ENCODE results near the gene MARCHF5. TPM values are rescaled to one million over a fixed set of nuclear protein-coding genes. Genes with fewer than 3 reads are reported as not detected.

MARCHF5 gene
- total and polyA plus RNA-seq, 4 donors, result 9.7 to 18.4 (median 16.5) TPM

- Histone ChIP-seq H3K9ac (ENCODE audit: low read depth in 1 of 2, low read length in 2 of 2) (no peak overlapping the region), H3K4me1 (ENCODE audit: control insufficient read depth in 4 of 4, insufficient read depth in 4 of 4, low read length in 3 of 4) (no peaks in the 10 kb centered on the region), H3K27ac (ENCODE audit: low read depth in 1 of 2, low read length in 2 of 2) (no peak overlapping the region), H3K4me3 (ENCODE audit: low read depth in 1 of 3, low read length in 3 of 3) (no peak overlapping the region), H3K27me3 (ENCODE audit: control insufficient read depth in 4 of 4, insufficient read depth in 4 of 4, low read length in 3 of 4) (no peaks in the 10 kb centered on the region), H3K9me3 (ENCODE audit: control insufficient read depth in 4 of 4, low read length in 3 of 4) (no peaks in the 10 kb centered on the region), H3K36me3 (ENCODE audit: control insufficient read depth in 4 of 4, insufficient read depth in 3 of 4, low read depth in 1 of 4, low read length in 3 of 4) (no peaks in the 10 kb centered on the region)
- no peak for DNase-seq (ENCODE audit: low spot score)
- TF ChIP-seq, protein P1, sequence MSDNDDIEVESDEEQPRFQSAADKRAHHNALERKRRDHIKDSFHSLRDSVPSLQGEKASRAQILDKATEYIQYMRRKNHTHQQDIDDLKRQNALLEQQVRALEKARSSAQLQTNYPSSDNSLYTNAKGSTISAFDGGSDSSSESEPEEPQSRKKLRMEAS (IDR thresholded peaks at IDR 0.05), result no peak
- TF ChIP-seq SP1 (IDR thresholded peaks at IDR 0.05) (no peak), JUND (IDR thresholded peaks at IDR 0.05) (no peak), ZBTB33 (IDR thresholded peaks at IDR 0.05) (no peak), HNF4G (IDR thresholded peaks at IDR 0.05) (no peak), YY1 (IDR thresholded peaks at IDR 0.05) (no peak), FOXA1 (IDR thresholded peaks at IDR 0.05) (no peak), FOXA2 (IDR thresholded peaks at IDR 0.05) (no peak), TAF1 (conservative IDR thresholded peaks at IDR 0.05) (no peak), EGR1 (IDR thresholded peaks at IDR 0.05; ENCODE audit: low read depth in 2 of 2) (no peak)
- TF ChIP-seq, protein P2, sequence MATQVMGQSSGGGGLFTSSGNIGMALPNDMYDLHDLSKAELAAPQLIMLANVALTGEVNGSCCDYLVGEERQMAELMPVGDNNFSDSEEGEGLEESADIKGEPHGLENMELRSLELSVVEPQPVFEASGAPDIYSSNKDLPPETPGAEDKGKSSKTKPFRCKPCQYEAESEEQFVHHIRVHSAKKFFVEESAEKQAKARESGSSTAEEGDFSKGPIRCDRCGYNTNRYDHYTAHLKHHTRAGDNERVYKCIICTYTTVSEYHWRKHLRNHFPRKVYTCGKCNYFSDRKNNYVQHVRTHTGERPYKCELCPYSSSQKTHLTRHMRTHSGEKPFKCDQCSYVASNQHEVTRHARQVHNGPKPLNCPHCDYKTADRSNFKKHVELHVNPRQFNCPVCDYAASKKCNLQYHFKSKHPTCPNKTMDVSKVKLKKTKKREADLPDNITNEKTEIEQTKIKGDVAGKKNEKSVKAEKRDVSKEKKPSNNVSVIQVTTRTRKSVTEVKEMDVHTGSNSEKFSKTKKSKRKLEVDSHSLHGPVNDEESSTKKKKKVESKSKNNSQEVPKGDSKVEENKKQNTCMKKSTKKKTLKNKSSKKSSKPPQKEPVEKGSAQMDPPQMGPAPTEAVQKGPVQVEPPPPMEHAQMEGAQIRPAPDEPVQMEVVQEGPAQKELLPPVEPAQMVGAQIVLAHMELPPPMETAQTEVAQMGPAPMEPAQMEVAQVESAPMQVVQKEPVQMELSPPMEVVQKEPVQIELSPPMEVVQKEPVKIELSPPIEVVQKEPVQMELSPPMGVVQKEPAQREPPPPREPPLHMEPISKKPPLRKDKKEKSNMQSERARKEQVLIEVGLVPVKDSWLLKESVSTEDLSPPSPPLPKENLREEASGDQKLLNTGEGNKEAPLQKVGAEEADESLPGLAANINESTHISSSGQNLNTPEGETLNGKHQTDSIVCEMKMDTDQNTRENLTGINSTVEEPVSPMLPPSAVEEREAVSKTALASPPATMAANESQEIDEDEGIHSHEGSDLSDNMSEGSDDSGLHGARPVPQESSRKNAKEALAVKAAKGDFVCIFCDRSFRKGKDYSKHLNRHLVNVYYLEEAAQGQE (IDR thresholded peaks at IDR 0.05), result no peak
- WGBS, result 55% methylated on average over 7 of the region's 7 CpGs
Measured at GRCh38 chr10:92381543-92381954, 90.6 kb downstream of the MARCHF5 start.

DNA sequence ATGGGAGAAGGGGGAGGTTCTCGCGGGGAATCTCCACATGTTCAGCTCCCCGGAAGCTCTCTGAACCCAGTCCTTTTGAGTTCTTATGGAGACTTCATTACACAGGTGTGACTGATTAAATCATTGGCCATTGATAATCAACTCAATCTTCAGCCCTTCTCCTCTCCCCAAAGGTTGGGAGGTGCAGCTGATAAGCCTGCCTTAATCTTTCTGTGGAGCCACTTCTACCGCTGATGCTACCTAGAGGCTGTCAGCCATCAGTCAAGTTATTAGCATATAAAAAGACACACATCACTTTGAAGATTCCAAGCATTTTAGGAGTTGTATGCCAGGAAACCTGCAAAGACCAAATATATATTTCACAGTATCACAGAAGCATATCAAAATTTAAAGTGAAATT is 91.7 kb downstream of the MARCHF5 start:
- no peaks in the 10 kb centered on the region for H3K4me1 ChIP-seq (ENCODE audit: control insufficient read depth in 4 of 4, insufficient read depth in 4 of 4, low read length in 3 of 4)
- H3K9ac ChIP-seq (ENCODE audit: low read depth in 1 of 2, low read length in 2 of 2), result no peak overlapping the region
- no peak overlapping the region for H3K4me3 ChIP-seq (ENCODE audit: low read depth in 1 of 3, low read length in 3 of 3)
- DNase-seq (ENCODE audit: low spot score), result no peak
- no peak overlapping the region for H3K27ac ChIP-seq (ENCODE audit: low read depth in 1 of 2, low read length in 2 of 2)
- H3K36me3 ChIP-seq (ENCODE audit: control insufficient read depth in 4 of 4, insufficient read depth in 3 of 4, low read depth in 1 of 4, low read length in 3 of 4), result no peaks in the 10 kb centered on the region
- 73% methylated on average over 4 of the region's 4 CpGs for WGBS
- H3K27me3 ChIP-seq (ENCODE audit: control insufficient read depth in 4 of 4, insufficient read depth in 4 of 4, low read length in 3 of 4), result no peaks in the 10 kb centered on the region
- no peak for TF ChIP-seq GABPA (IDR thresholded peaks at IDR 0.05 in 1 of 2, conservative IDR thresholded peaks at IDR 0.05 in 1 of 2)
- no peak for TF ChIP-seq ZBTB33 (IDR thresholded peaks at IDR 0.05)
- TF ChIP-seq, protein P3, sequence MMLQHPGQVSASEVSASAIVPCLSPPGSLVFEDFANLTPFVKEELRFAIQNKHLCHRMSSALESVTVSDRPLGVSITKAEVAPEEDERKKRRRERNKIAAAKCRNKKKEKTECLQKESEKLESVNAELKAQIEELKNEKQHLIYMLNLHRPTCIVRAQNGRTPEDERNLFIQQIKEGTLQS (IDR thresholded peaks at IDR 0.05), result no peak
- no peak for TF ChIP-seq SP1 (IDR thresholded peaks at IDR 0.05)
- no peak for TF ChIP-seq FOXA1 (IDR thresholded peaks at IDR 0.05)
- TF ChIP-seq, protein P1 (IDR thresholded peaks at IDR 0.05), result no peak
- TF ChIP-seq EGR1 (IDR thresholded peaks at IDR 0.05; ENCODE audit: low read depth in 2 of 2), result no peak
- no peak for TF ChIP-seq TAF1 (conservative IDR thresholded peaks at IDR 0.05)
- TF ChIP-seq, protein P2 (IDR thresholded peaks at IDR 0.05), result no peak
- no peak for TF ChIP-seq CTCF (IDR thresholded peaks at IDR 0.05; ENCODE audit: low read depth, low read length, missing input control)
- TF ChIP-seq HNF4A (conservative IDR thresholded peaks at IDR 0.05), result no peak
- TF ChIP-seq HNF4G (IDR thresholded peaks at IDR 0.05), result no peak
- no peak for TF ChIP-seq YY1 (IDR thresholded peaks at IDR 0.05)
- no peak for TF ChIP-seq RAD21 (IDR thresholded peaks at IDR 0.05)
- TF ChIP-seq NR2F2 (IDR thresholded peaks at IDR 0.05), result no peak
- no peak for TF ChIP-seq JUND (IDR thresholded peaks at IDR 0.05)
- TF ChIP-seq FOXA2 (IDR thresholded peaks at IDR 0.05), result no peak
- no peak for TF ChIP-seq RXRA (IDR thresholded peaks at IDR 0.05)
- H3K9me3 ChIP-seq (ENCODE audit: control insufficient read depth in 4 of 4, low read length in 3 of 4), result no peaks in the 10 kb centered on the region

Data from liver (tissue), 9 donors.